ENCODE measurements around the gene CELF4. TPM values are rescaled to one million over a fixed set of nuclear protein-coding genes. Genes with fewer than 3 reads are reported as not detected.

CELF4 gene
- total RNA-seq, 1 donor from 2014 or later: 0.22 TPM

DNA sequence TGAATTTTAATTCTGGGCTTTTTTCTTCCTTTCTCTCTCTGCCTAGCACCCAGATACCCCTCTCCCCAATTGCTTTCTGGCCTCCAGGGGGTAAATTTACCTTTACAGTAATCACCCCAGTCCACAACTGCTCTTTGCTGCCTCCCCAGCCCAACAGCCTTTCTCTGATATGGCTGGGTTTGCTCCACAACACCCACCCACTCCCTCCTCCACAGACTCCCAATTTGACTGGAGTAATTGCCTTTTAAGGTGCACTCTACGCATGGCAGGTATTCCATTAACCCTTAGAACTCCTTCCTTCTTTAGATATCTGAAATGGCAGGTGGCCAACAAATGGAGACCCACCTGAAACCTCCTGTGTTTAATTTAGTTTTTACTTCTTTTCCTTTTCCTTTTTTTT is 3.6 kb downstream of the CELF4 start:
- peaks cover 15% of the 10 kb centered on the region for H3K4me1 Mint-ChIP-seq (ENCODE audit: low read depth)
- no peak for DNase-seq (ENCODE audit: low spot score)
- peaks cover 60% of the 10 kb centered on the region for H3K27me3 Mint-ChIP-seq (ENCODE audit: low read depth)
- TF ChIP-seq, protein P1, sequence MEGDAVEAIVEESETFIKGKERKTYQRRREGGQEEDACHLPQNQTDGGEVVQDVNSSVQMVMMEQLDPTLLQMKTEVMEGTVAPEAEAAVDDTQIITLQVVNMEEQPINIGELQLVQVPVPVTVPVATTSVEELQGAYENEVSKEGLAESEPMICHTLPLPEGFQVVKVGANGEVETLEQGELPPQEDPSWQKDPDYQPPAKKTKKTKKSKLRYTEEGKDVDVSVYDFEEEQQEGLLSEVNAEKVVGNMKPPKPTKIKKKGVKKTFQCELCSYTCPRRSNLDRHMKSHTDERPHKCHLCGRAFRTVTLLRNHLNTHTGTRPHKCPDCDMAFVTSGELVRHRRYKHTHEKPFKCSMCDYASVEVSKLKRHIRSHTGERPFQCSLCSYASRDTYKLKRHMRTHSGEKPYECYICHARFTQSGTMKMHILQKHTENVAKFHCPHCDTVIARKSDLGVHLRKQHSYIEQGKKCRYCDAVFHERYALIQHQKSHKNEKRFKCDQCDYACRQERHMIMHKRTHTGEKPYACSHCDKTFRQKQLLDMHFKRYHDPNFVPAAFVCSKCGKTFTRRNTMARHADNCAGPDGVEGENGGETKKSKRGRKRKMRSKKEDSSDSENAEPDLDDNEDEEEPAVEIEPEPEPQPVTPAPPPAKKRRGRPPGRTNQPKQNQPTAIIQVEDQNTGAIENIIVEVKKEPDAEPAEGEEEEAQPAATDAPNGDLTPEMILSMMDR (IDR thresholded peaks at IDR 0.05): no peak
- H3K9me3 Mint-ChIP-seq (ENCODE audit: low read depth): no peaks in the 10 kb centered on the region
- H3K4me3 Mint-ChIP-seq (ENCODE audit: unreplicated experiment): no peak overlapping the region
- no peaks in the 10 kb centered on the region for H3K36me3 Mint-ChIP-seq (ENCODE audit: low read depth)
- H3K27ac Mint-ChIP-seq (ENCODE audit: unreplicated experiment): no peak overlapping the region

DNA sequence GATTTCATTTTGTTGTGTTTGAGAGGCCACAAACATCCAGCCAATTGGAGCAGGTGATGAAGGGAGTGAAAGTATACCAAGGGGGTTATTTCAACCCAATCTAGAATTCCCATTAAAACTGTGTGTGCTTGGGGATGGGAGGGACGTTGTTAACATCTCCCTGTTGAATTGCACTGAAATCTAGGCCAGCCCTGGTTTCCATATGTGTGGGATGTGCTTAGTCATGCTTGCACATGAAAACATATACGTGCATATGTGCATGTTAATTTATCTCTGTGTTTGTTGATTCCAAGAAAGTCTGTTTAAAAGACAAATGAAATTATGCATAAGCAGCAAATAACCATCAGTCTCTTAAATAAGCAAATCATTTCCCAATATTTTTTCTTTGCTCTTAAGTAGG is 5.6 kb downstream of the CELF4 start:
- no peaks in the 10 kb centered on the region for H3K9me3 Mint-ChIP-seq (ENCODE audit: low read depth)
- no peak overlapping the region for H3K27ac Mint-ChIP-seq (ENCODE audit: unreplicated experiment)
- no peaks in the 10 kb centered on the region for H3K36me3 Mint-ChIP-seq (ENCODE audit: low read depth)
- TF ChIP-seq, protein P1 (IDR thresholded peaks at IDR 0.05): no peak
- peaks cover 68% of the 10 kb centered on the region for H3K27me3 Mint-ChIP-seq (ENCODE audit: low read depth)
- DNase-seq (ENCODE audit: low spot score): no peak
- no peak overlapping the region for H3K4me3 Mint-ChIP-seq (ENCODE audit: unreplicated experiment)
- H3K4me1 Mint-ChIP-seq (ENCODE audit: low read depth): peaks cover 3% of the 10 kb centered on the region

DNA sequence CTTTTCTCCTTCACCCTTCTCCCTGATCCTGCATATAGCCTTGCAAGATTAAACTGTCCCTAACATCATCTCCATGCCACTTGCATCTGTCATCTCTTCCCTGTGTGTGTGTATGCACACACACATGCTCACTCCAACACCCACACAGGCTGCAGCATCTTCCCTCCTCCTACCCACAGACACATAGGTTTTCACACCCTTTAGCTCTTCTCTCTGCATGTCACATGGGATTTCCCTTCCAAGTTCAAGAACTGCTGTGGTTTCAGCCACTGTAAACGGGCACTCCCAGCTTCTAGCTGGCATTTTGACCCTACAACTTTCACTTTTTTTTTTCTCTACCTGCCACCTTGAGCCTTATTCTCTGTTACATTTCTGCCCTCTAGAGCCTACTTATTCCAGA is 6.4 kb downstream of the CELF4 start:
- Mint-ChIP-seq H3K27me3 (ENCODE audit: low read depth) (peaks cover 67% of the 10 kb centered on the region), H3K9me3 (ENCODE audit: low read depth) (no peaks in the 10 kb centered on the region), H3K36me3 (ENCODE audit: low read depth) (no peaks in the 10 kb centered on the region), H3K4me1 (ENCODE audit: low read depth) (no peaks in the 10 kb centered on the region), H3K4me3 (ENCODE audit: unreplicated experiment) (no peak overlapping the region), H3K27ac (ENCODE audit: unreplicated experiment) (no peak overlapping the region)
- TF ChIP-seq, protein P1 (IDR thresholded peaks at IDR 0.05): no peak
- DNase-seq (ENCODE audit: low spot score): no peak

DNA sequence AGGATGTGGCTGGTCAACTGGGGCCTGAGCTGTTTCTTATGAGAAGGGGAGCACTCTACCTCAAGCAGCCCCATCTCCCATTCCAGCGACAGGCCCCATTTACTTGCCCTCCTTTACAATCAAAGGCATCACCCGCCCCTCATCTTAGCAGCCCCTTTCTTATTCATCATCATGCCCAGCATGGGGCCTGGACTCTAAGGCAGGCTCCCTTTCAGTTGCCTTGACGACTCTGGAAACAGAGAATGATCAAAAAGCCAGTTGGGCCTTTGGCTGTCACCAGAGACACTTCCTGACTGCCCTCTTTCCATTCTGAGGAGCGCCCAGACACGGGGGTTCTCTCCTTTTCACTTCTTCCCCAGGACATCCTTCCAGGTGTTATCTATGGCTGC is 11.2 kb downstream of the CELF4 start:
- Mint-ChIP-seq H3K27ac (ENCODE audit: unreplicated experiment) (no peak overlapping the region), H3K4me3 (ENCODE audit: unreplicated experiment) (no peak overlapping the region), H3K9me3 (ENCODE audit: low read depth) (no peaks in the 10 kb centered on the region), H3K4me1 (ENCODE audit: low read depth) (no peaks in the 10 kb centered on the region), H3K27me3 (ENCODE audit: low read depth) (peaks cover 71% of the 10 kb centered on the region), H3K36me3 (ENCODE audit: low read depth) (no peaks in the 10 kb centered on the region)
- DNase-seq (ENCODE audit: low spot score): no peak
- TF ChIP-seq, protein P1 (IDR thresholded peaks at IDR 0.05): no peak

DNA sequence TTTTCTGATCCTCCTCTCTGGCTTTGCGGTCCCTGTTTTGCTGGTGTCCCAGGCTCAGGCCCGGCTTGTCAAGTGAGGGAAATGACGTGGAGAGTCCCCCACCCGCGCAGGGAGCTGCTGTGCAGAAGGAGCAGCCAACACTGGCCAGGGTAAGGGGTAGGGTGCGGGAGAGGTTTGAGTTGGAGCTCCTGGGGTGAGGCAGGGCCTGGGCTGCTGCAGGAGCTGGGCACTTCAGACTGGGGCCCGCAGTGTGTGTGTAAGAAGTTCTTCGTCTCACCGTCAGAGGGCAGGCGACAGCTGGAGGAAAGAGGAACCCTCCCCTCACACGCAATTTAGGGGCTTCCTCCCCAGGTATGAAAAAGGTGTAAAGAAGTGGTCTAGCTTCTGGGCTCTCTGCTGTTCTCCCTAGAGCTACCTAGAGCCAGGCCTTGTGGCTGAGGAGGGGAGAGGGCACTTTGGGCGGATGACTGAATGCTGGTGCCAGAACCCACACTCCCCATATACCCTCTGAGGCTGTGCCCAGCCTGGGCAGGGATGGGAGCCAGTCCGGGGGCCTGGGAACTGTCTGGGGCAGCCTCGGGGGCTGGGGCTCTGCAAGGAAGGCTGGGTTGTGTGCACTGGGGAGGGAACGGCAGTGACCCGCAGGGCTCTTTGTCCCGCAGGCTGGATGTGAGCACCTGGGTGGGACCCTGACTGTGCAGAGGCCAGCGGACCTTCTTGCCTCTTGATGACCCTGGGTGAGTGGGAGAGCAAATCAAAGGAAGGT is 11.8 kb downstream of the CELF4 start:
- TF ChIP-seq, protein P1 (IDR thresholded peaks at IDR 0.05): peak; percentile 46
- Mint-ChIP-seq H3K4me3 (ENCODE audit: unreplicated experiment) (no peak overlapping the region), H3K9me3 (ENCODE audit: low read depth) (no peaks in the 10 kb centered on the region), H3K27ac (ENCODE audit: unreplicated experiment) (no peak overlapping the region), H3K36me3 (ENCODE audit: low read depth) (no peaks in the 10 kb centered on the region), H3K27me3 (ENCODE audit: low read depth) (peaks cover 65% of the 10 kb centered on the region), H3K4me1 (ENCODE audit: low read depth) (no peaks in the 10 kb centered on the region)
- peak; percentile 83 for DNase-seq (ENCODE audit: low spot score)

Data from chondrocyte (in vitro differentiated cells).